IMR-90 (cell line): ENCODE data around the gene LTB4R2. TPM values are rescaled to one million over a fixed set of nuclear protein-coding genes. Genes with fewer than 3 reads are reported as not detected.

Source experiments
- ATAC-seq: fragments of 200-7000 bp; cut with Tn5 transposase; 2 replicates; pipeline ENCODE4 v1.9.1; 2020; ENCODE audit warnings: low read depth, mild to moderate bottlenecking, moderate library complexity
- BruUV-seq: library from RNA; stranded (reverse); fragments of 400-500 nt; replicated peaks from 2 replicates; lab custom pipeline; 2021; lab: Mats Ljungman, UMichigan
- CTCF ChIA-PET: fragments of 300-600 bp; formaldehyde crosslinking; extraction: SDS; loops from one replicate; lab custom pipeline; 2021; ENCODE audit warnings: antibody characterized with exemption; lab: Yijun Ruan, JAX
- POLR2A ChIA-PET: fragments of 300-600 bp; sonication (Branson Sonifier 250); formaldehyde crosslinking; loops from one replicate; lab custom pipeline; 2022; ENCODE audit warnings: antibody characterized with exemption; ENCODE audit not compliant: unreplicated experiment; lab: Charles Lee
- DNase-seq: peaks from one replicate; pipeline ENCODE4 v3.0.0; 2013
- H2AFZ ChIP-seq: replicated peaks from 2 replicates; pipeline ENCODE3; 2013; ENCODE audit warnings: low read length, mild to moderate bottlenecking; ENCODE audit not compliant: poor library complexity
- H2AK5ac ChIP-seq: 2 replicates; pipeline ENCODE4 v1.6.1; 2013; ENCODE audit warnings: low read depth, low read length, inconsistent platforms
- H2AK9ac ChIP-seq: replicated peaks from 2 replicates; pipeline ENCODE3; 2013; ENCODE audit warnings: mild to moderate bottlenecking, low read depth, low read length, moderate library complexity; ENCODE audit not compliant: poor library complexity
- H2BK120ac ChIP-seq: 2 replicates; pipeline ENCODE4 v1.6.1; 2013; ENCODE audit warnings: low read depth, low read length, inconsistent platforms
- H2BK15ac ChIP-seq: 3 replicates; pipeline ENCODE4 v1.6.1; 2013; ENCODE audit warnings: low read depth, low read length, inconsistent platforms
- H2BK20ac ChIP-seq: 2 replicates; pipeline ENCODE4 v1.6.1; 2013; ENCODE audit warnings: low read depth, mild to moderate bottlenecking, inconsistent platforms, low read length, moderate library complexity
- H2BK5ac ChIP-seq: 2 replicates; pipeline ENCODE4 v1.6.1; 2013; ENCODE audit warnings: mild to moderate bottlenecking, low read depth, low read length, inconsistent platforms; ENCODE audit not compliant: poor library complexity, severe bottlenecking
- H3K14ac ChIP-seq: replicated peaks from 2 replicates; pipeline ENCODE4 v1.6.1; 2013; ENCODE audit warnings: low read depth, low read length, inconsistent platforms
- H3K18ac ChIP-seq: 2 replicates; pipeline ENCODE4 v1.6.1; 2013; ENCODE audit warnings: low read depth, low read length, control low read depth
- H3K23ac ChIP-seq: 2 replicates; pipeline ENCODE4 v1.6.1; 2013; ENCODE audit warnings: low read depth, low read length, inconsistent platforms
- H3K27ac ChIP-seq: 2 replicates; pipeline ENCODE4 v1.5.1; 2013; ENCODE audit warnings: mild to moderate bottlenecking, control low read depth, low read length; ENCODE audit not compliant: insufficient read depth
- H3K27me3 ChIP-seq: 2 replicates; pipeline ENCODE4 v1.6.1; 2013; ENCODE audit warnings: low read length; ENCODE audit not compliant: control insufficient read depth, insufficient read depth
- H3K36me3 ChIP-seq: 2 replicates; pipeline ENCODE4 v1.6.1; 2013; ENCODE audit warnings: low read length, mixed read lengths; ENCODE audit not compliant: control insufficient read depth, insufficient read depth
- H3K4ac ChIP-seq: 2 replicates; pipeline ENCODE4 v1.6.1; 2013; ENCODE audit warnings: low read depth, low read length, inconsistent platforms
- H3K4me1 ChIP-seq: 2 replicates; pipeline ENCODE4 v1.6.1; 2013; ENCODE audit warnings: low read length, mixed read lengths; ENCODE audit not compliant: control insufficient read depth, insufficient read depth
- H3K4me2 ChIP-seq: 2 replicates; pipeline ENCODE4 v1.6.1; 2013; ENCODE audit warnings: low read depth, mild to moderate bottlenecking, control low read depth, low read length, moderate library complexity
- H3K4me3 ChIP-seq: 2 replicates; pipeline ENCODE4 v1.5.1; 2013; ENCODE audit warnings: low read depth, mild to moderate bottlenecking, control low read depth, low read length, moderate library complexity; ENCODE audit not compliant: insufficient read depth
- H3K56ac ChIP-seq: 2 replicates; pipeline ENCODE4 v1.6.1; 2013; ENCODE audit warnings: low read length, inconsistent platforms; ENCODE audit not compliant: insufficient read depth; ENCODE audit errors: extremely low read depth
- H3K79me1 ChIP-seq, 2 experiments: 2 replicates each; pipeline ENCODE4 v1.6.1; 2013; ENCODE audit warnings: low read length in 2 of 2, inconsistent platforms in 1 of 2, low read depth in 1 of 2
- H3K9ac ChIP-seq: 2 replicates; pipeline ENCODE4 v1.6.1; 2013; ENCODE audit warnings: low read depth, low read length, control low read depth
- H3K9me1 ChIP-seq: 2 replicates; pipeline ENCODE4 v1.6.1; 2013; ENCODE audit warnings: low read length, inconsistent platforms; ENCODE audit not compliant: insufficient read depth
- H3K9me3 ChIP-seq: 2 replicates; pipeline ENCODE4 v1.6.1; 2013; ENCODE audit warnings: low read length; ENCODE audit not compliant: control insufficient read depth, insufficient read depth
- H4K20me1 ChIP-seq: 2 replicates; pipeline ENCODE4 v1.6.1; 2013; ENCODE audit warnings: low read length, inconsistent platforms; ENCODE audit not compliant: insufficient read depth
- H4K5ac ChIP-seq: 2 replicates; pipeline ENCODE4 v1.6.1; 2013; ENCODE audit warnings: mild to moderate bottlenecking, low read depth, low read length, control low read depth
- H4K8ac ChIP-seq, 2 experiments: 2 replicates each; pipeline ENCODE4 v1.6.1; 2013; ENCODE audit warnings: low read depth in 2 of 2, low read length in 2 of 2, control low read depth in 1 of 2, inconsistent platforms in 1 of 2
- H4K91ac ChIP-seq: 2 replicates; pipeline ENCODE4 v1.6.1; 2013; ENCODE audit warnings: low read depth, low read length, inconsistent platforms; ENCODE audit not compliant: insufficient read depth
- CEBPB ChIP-seq: IDR thresholded peaks from 2 replicates; pipeline ENCODE4 v1.6.1; 2012; ENCODE audit warnings: low read depth, low read length, improper control_type of control experiment
- ELK1 ChIP-seq: fragments of 150-350 bp; IDR thresholded peaks from 2 replicates; pipeline ENCODE4 v1.6.1; 2016; ENCODE audit warnings: low read depth, mild to moderate bottlenecking, low read length, moderate library complexity, borderline replicate concordance
- FOS ChIP-seq: fragments of 150-350 bp; IDR thresholded peaks from 2 replicates; pipeline ENCODE4 v1.6.1; 2016; ENCODE audit warnings: low read depth, low read length
- MAFK ChIP-seq: IDR thresholded peaks from 2 replicates; pipeline ENCODE4 v1.6.1; 2012; ENCODE audit warnings: low read depth, low read length, improper control_type of control experiment
- MXI1 ChIP-seq: IDR thresholded peaks from 2 replicates; pipeline ENCODE4 v1.6.1; 2012; ENCODE audit warnings: low read depth, mild to moderate bottlenecking, low read length, moderate library complexity, borderline replicate concordance
- NFE2L2 ChIP-seq: fragments of 150-350 bp; IDR thresholded peaks from 2 replicates; pipeline ENCODE4 v1.6.1; 2016; ENCODE audit warnings: low read depth, mild to moderate bottlenecking, low read length
- RAD21 ChIP-seq: IDR thresholded peaks from 2 replicates; pipeline ENCODE4 v1.6.1; 2012; ENCODE audit warnings: low read length, improper control_type of control experiment
- SMC3 ChIP-seq: fragments of 150-350 bp; IDR thresholded peaks from 2 replicates; pipeline ENCODE4 v1.6.1; 2016; ENCODE audit warnings: low read depth, mild to moderate bottlenecking, antibody characterized with exemption, low read length, moderate library complexity
- WGBS, 2 experiments: methylation state at CpG; one replicate each; pipeline versions ENCODE4 v1.1.5 to v1.1.7; 2013; ENCODE audit warnings: missing lambda C conversion rate in 2 of 2; ENCODE audit not compliant: insufficient read length in 1 of 2; ENCODE audit errors: extremely low coverage in 2 of 2; 5-methylcytosine and 5-hydroxymethylcytosine counted together
- dilution Hi-C: fragments of 300-500 bp; cut with HindIII; formaldehyde crosslinking; loops from one replicate; pipeline ENCODE4 v1.14.3; 2018; ENCODE audit warnings: low sequenced_read_pairs; ENCODE audit not compliant: unreplicated experiment
- in situ Hi-C: fragments of 300-500 bp; cut with MboI; formaldehyde crosslinking; loops from 3 replicates; pipeline ENCODE4 v1.14.3; 2019; ENCODE audit warnings: low sequenced_read_pairs, inconsistent platforms, mixed read lengths
- intact Hi-C: fragments of 100-400 bp; cut with micrococcal nuclease; formaldehyde crosslinking; loops from 2 replicates; pipeline ENCODE4 v1.10.0; 2022
- polyA plus RNA-seq, 3 experiments: library from polyadenylated mRNA; depleted of rRNA; stranded (reverse); fragments of >200 nt; gene quantifications; 2 replicates each; pipeline ENCODE4 v1.2.3, GENCODE V29; 2012; ENCODE audit warnings: low replicate concordance in 1 of 3
- total RNA-seq: library from RNA; depleted of rRNA; stranded (reverse); fragments of >200 nt; gene quantifications from 2 replicates; pipeline ENCODE4 v1.2.3, GENCODE V29; 2012
- TF ChIP-seq, protein P1 (sequence below): fragments of 150-350 bp; IDR thresholded peaks from 2 replicates; pipeline ENCODE4 v1.6.1; 2017; ENCODE audit warnings: mild to moderate bottlenecking, antibody characterized with exemption, low read length, low read depth

The LTB4R2 gene
- total and polyA plus RNA-seq, 2 of the 4 experiments (the other 2 are of a cell fraction), result 0.72 to 1.7 TPM

- Histone ChIP-seq H3K9me1 (no peaks in the 10 kb centered on the region), H2BK15ac (no peak overlapping the region), H4K8ac (no peak overlapping the region), H2AK9ac (no peak overlapping the region), H3K14ac (no peak overlapping the region), H4K20me1 (no peaks in the 10 kb centered on the region), H2BK120ac (no peak overlapping the region), H3K27ac (no peak overlapping the region), H2AK5ac (no peak overlapping the region), H3K9me3 (no peaks in the 10 kb centered on the region; the same call in 1 of the 2 replicates), H3K4ac (no peak overlapping the region), H3K9ac (no peak overlapping the region), H4K5ac (no peak overlapping the region), H3K27me3 (peaks cover 56% of the 10 kb centered on the region), H3K56ac (no peak overlapping the region), H3K4me3 (no peak overlapping the region), H2BK20ac (no peak overlapping the region), H3K4me2 (no peak overlapping the region), H3K18ac (no peak overlapping the region), H2BK5ac (no peak overlapping the region), H4K91ac (no peak overlapping the region), H3K4me1 (no peaks in the 10 kb centered on the region), H3K23ac (no peak overlapping the region), H3K36me3 (no peaks in the 10 kb centered on the region), H2AFZ (no peak overlapping the region), H3K79me1 (no peaks in the 10 kb centered on the region)
- whole genome bisulfite sequencing, 2 experiments, result no CpG with 5 or more reads among the region's 7 CpGs
- no TSS peak for BruUV-seq
- CTCF ChIA-PET, result interaction anchor here (2.2 kb wide), 1 partner anchor 11 kb away, joined by 11 read pairs; no protein-coding TSS in a partner anchor
- DNase-seq (no peak), ATAC-seq (no peak; the same call in 1 of the 2 replicates)
- dilution Hi-C loops, result no loop called here
- POLR2A ChIA-PET, result no interaction called here
- intact Hi-C loops, result no loop called here
- TF ChIP-seq, protein P1, sequence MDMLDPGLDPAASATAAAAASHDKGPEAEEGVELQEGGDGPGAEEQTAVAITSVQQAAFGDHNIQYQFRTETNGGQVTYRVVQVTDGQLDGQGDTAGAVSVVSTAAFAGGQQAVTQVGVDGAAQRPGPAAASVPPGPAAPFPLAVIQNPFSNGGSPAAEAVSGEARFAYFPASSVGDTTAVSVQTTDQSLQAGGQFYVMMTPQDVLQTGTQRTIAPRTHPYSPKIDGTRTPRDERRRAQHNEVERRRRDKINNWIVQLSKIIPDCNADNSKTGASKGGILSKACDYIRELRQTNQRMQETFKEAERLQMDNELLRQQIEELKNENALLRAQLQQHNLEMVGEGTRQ, result no peak
- TF ChIP-seq MAFK, result no peak
- TF ChIP-seq RAD21, result no peak
- TF ChIP-seq SMC3, result no peak
- TF ChIP-seq ELK1, result no peak
- TF ChIP-seq FOS, result no peak
- TF ChIP-seq NFE2L2, result no peak
- no peak for TF ChIP-seq CEBPB
- TF ChIP-seq MXI1, result no peak
- in situ Hi-C loops, result no loop called here
These were observed 34.1 kb downstream of the LTB4R2 start for GRCh38 chr14:24343795-24344660.
